GM23248 (cell line): ENCODE results near the gene DNMT3B.

Experiments
- EZH2 ChIP-seq: fragments of 200-600 bp; sonication (generic); IDR thresholded peaks from 2 replicates; pipeline ENCODE4 v1.6.1; 2018; ENCODE audit warnings: antibody characterized with exemption, mild to moderate bottlenecking; ENCODE audit not compliant: insufficient read depth, poor library complexity, severe bottlenecking
- EZH2phosphoT487 ChIP-seq: fragments of 200-600 bp; sonication (generic); IDR thresholded peaks from 2 replicates; pipeline ENCODE4 v1.6.1; 2018; ENCODE audit warnings: antibody characterized with exemption, moderate library complexity, mild to moderate bottlenecking, low read depth; ENCODE audit not compliant: insufficient read depth

GRCh38 chr20:32731882-32732266 lies 30.3 kb upstream of the DNMT3B start:
- TF ChIP-seq EZH2 (no peak), EZH2phosphoT487 (no peak)
